ENCODE results near the gene KCNJ5.
"Not testable (repeated sequence)": the region's sequence is repeated elsewhere in the genome, so short reads cannot be mapped to it uniquely, and the experiment has no call there.

Gene KCNJ5

DNA sequence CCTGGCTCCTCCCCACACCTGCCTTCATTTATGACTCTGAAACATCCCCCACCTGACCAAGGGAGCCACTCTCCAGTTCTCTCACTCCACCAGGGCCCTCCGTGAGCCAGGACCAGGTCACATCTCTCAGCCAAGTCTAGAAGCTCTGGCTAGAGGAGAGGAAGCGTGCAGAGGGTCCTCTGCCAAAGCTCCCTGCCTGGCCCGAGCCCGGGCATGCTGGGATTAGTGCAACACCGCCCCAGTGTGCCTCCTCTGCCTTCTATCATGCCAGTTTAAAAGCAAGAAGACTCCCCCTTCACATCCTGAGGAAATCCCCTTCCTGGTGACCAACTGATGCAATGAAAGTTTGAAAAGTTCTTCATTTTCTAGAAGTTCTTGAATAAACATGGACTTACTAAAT lies 28.1 kb downstream of the KCNJ5 start:
- Histone ChIP-seq H3K4me1 (ENCODE audit: control insufficient read depth, low read depth, low read length) (no peaks in the 10 kb centered on the region), H3K9me3 (ENCODE audit: control insufficient read depth, low read depth, low read length) (no peaks in the 10 kb centered on the region), H3K9ac (ENCODE audit: low read length) (no peak overlapping the region), H3K27ac (ENCODE audit: low read length) (no peak overlapping the region), H3K4me3 (ENCODE audit: low read length) (no peak overlapping the region), H3K36me3 (ENCODE audit: control insufficient read depth, low read depth, low read length) (no peaks in the 10 kb centered on the region), H3K27me3 (ENCODE audit: control insufficient read depth, insufficient read depth, low read length) (no peaks in the 10 kb centered on the region)

DNA sequence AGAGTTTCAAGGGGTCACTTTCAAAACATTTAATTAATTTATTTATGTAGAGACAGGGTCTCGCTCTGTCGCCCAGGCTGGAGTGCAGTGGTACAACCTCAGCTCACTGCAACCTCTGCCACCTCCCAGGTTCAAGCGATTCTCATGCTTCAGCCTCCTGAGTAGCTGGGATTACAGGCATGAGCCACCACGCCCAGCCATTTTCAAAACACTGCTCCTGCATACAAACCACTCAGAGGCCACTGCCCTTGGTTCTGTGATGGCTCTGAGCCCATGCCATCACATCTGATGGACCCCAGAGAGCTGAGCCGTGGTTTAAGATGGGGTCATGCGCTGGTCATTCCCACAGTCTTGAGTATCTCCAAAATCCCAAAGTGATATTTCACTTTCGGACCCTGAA lies 28.5 kb downstream of the KCNJ5 start:
- not testable (repeated sequence) for H3K27me3 ChIP-seq (ENCODE audit: control insufficient read depth, insufficient read depth, low read length); H3K4me1 ChIP-seq (ENCODE audit: control insufficient read depth, low read depth, low read length); H3K4me3 ChIP-seq (ENCODE audit: low read length); H3K27ac ChIP-seq (ENCODE audit: low read length); H3K9me3 ChIP-seq (ENCODE audit: control insufficient read depth, low read depth, low read length); H3K9ac ChIP-seq (ENCODE audit: low read length); H3K36me3 ChIP-seq (ENCODE audit: control insufficient read depth, low read depth, low read length)

DNA sequence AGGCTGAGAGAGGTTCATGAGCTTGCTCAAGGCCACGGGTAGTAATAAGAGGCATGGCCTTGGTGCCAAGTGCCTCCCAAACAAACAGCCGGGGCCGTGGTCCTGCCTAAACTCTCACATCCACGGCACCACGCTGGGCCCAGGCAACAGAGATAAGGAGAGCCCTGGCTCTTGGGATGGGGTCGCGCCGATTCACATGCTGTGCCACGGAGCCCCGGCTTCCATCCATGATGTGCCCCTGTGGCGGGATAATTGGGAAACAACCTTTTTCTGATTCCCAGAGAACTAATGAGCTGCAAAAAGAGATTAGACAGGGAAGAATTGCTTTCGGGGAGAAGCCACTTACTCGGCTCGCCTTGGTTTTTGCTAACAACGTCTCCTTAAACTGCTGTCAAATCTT lies 29.5 kb downstream of the KCNJ5 start:
- H3K4me1 ChIP-seq (ENCODE audit: control insufficient read depth, low read depth, low read length): peaks cover 4% of the 10 kb centered on the region
- no peak overlapping the region for H3K4me3 ChIP-seq (ENCODE audit: low read length)
- H3K27ac ChIP-seq (ENCODE audit: low read length): no peak overlapping the region
- no peaks in the 10 kb centered on the region for H3K9me3 ChIP-seq (ENCODE audit: control insufficient read depth, low read depth, low read length)
- H3K27me3 ChIP-seq (ENCODE audit: control insufficient read depth, insufficient read depth, low read length): peaks cover 11% of the 10 kb centered on the region
- no peak overlapping the region for H3K9ac ChIP-seq (ENCODE audit: low read length)
- H3K36me3 ChIP-seq (ENCODE audit: control insufficient read depth, low read depth, low read length): no peaks in the 10 kb centered on the region

DNA sequence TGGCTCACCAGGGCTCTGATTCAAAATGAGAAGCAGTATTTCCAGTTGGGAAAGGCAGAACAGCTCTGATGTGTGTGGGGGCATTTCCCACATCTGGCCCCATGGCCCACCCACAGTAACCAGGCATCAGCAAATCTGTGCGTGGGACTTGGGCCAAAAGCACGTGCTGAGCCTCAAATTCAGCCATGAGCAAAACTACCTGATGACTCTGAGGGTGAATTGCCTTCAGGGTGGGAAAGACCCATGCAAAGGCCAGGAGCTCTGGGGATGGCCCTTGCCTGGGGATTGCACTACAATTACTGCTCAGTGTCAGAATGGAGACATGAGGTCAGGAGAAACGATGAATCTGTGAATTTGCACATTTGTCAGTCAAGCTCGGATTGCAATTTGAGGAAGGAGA lies 30.6 kb downstream of the KCNJ5 start:
- Histone ChIP-seq H3K4me3 (ENCODE audit: low read length) (no peak overlapping the region), H3K9ac (ENCODE audit: low read length) (no peak overlapping the region), H3K36me3 (ENCODE audit: control insufficient read depth, low read depth, low read length) (no peaks in the 10 kb centered on the region), H3K27me3 (ENCODE audit: control insufficient read depth, insufficient read depth, low read length) (peaks cover 22% of the 10 kb centered on the region), H3K4me1 (ENCODE audit: control insufficient read depth, low read depth, low read length) (peaks cover 14% of the 10 kb centered on the region), H3K9me3 (ENCODE audit: control insufficient read depth, low read depth, low read length) (no peaks in the 10 kb centered on the region), H3K27ac (ENCODE audit: low read length) (no peak overlapping the region)

DNA sequence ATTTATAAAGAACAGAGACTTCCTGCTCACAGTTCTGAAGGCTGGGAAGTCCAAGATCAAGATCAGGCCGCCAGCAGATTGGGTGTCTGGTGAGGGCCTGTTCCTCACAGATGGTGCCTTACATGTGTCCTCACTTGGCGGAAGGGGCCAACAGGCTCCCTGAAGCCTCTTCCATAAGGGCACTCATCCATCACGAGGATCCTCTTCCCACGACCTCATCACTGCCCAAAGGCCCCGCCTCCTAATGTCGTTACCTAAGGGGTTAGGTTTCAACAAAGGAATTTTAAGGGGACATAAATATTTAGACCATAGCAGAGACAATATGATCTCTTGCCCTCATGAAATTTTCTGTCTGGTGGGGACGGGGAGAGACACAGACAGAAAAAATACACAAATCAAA lies 32.9 kb downstream of the KCNJ5 start:
- no peaks in the 10 kb centered on the region for H3K9me3 ChIP-seq (ENCODE audit: control insufficient read depth, low read depth, low read length)
- H3K9ac ChIP-seq (ENCODE audit: low read length): no peak overlapping the region
- peaks cover 27% of the 10 kb centered on the region for H3K4me1 ChIP-seq (ENCODE audit: control insufficient read depth, low read depth, low read length)
- no peak overlapping the region for H3K4me3 ChIP-seq (ENCODE audit: low read length)
- H3K27ac ChIP-seq (ENCODE audit: low read length): no peak overlapping the region
- peaks cover 45% of the 10 kb centered on the region for H3K27me3 ChIP-seq (ENCODE audit: control insufficient read depth, insufficient read depth, low read length)
- H3K36me3 ChIP-seq (ENCODE audit: control insufficient read depth, low read depth, low read length): no peaks in the 10 kb centered on the region

DNA sequence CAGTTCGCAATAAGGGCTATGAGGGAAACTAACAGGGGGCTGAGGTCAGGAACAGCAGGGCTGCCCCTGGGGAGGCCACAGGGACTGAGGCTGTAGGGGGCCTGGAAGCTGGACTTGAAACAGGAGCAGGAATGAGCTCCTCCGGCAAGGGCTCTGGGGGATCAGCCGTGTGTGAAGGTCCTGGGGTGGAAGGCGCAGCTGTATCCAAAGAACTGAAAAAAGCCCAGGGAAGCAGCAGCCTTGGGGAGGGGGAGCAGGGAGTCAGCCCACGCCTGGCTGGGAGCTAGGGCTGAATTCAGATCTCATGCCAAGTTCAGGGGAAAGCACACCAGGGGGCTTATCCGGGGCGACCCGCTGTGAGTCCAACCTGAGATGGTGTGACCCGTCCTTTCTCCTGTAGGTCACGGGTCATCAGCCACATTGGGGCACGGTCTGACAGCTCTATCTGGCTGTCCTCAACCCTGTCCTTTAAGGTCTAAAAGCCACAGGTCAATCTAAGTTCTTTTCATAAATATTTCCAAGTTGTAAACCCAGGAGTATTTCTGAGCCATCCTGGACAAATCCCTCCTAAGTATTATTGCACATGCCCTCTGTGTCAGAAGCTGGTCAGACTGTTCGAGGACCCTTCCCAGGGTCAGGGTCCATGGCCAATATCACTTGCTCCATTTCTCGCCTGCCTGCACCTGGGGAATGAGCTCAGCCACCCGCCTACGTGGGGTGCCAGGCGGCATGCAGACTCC lies 33.5 kb downstream of the KCNJ5 start:
- peaks cover 51% of the 10 kb centered on the region for H3K27me3 ChIP-seq (ENCODE audit: control insufficient read depth, insufficient read depth, low read length)
- H3K27ac ChIP-seq (ENCODE audit: low read length): no peak overlapping the region
- no peaks in the 10 kb centered on the region for H3K9me3 ChIP-seq (ENCODE audit: control insufficient read depth, low read depth, low read length)
- H3K4me3 ChIP-seq (ENCODE audit: low read length): no peak overlapping the region
- no peaks in the 10 kb centered on the region for H3K36me3 ChIP-seq (ENCODE audit: control insufficient read depth, low read depth, low read length)
- H3K4me1 ChIP-seq (ENCODE audit: control insufficient read depth, low read depth, low read length): peaks cover 33% of the 10 kb centered on the region
- H3K9ac ChIP-seq (ENCODE audit: low read length): no peak overlapping the region

DNA sequence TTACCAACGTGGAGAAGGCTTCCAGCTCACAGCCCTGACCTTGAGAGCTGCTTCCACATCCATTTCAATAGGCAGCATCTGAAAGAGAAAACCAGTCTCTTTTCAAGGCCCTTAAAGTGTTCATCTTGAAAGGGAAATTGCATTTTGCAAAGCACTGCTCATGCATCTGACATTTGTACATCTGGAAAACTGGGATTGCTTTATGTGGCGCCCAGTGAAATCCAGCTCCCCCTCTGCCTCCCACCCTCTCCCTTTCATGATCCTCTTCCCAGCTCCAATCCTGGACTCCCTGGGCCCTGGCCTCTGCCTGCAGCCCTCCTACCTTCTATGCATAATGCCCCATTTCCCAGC lies 34.1 kb downstream of the KCNJ5 start:
- no peak overlapping the region for H3K4me3 ChIP-seq (ENCODE audit: low read length)
- no peak overlapping the region for H3K27ac ChIP-seq (ENCODE audit: low read length)
- H3K9ac ChIP-seq (ENCODE audit: low read length): no peak overlapping the region
- H3K36me3 ChIP-seq (ENCODE audit: control insufficient read depth, low read depth, low read length): no peaks in the 10 kb centered on the region
- peaks cover 38% of the 10 kb centered on the region for H3K4me1 ChIP-seq (ENCODE audit: control insufficient read depth, low read depth, low read length)
- peaks cover 56% of the 10 kb centered on the region for H3K27me3 ChIP-seq (ENCODE audit: control insufficient read depth, insufficient read depth, low read length)
- no peaks in the 10 kb centered on the region for H3K9me3 ChIP-seq (ENCODE audit: control insufficient read depth, low read depth, low read length)

DNA sequence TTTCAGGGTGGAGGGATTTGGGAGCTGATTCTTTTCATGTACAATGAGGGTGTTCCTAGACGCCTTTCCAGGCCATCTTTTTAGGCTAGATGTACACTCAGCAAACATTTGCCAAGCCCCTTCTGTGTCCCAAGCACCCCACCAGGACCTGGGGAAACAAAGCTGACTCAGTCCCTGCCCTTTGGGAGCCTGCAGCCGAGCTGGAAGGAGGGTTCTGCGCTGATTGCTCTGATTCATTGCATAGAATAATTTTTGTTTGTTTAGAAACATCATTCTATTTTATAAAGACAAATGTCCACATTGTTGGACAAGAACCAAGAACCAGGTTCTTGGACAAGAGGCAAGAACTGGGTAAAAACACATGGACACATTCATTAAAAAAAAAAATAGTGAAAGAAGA lies 34.8 kb downstream of the KCNJ5 start:
- Histone ChIP-seq H3K27ac (ENCODE audit: low read length) (no peak overlapping the region), H3K4me3 (ENCODE audit: low read length) (no peak overlapping the region), H3K27me3 (ENCODE audit: control insufficient read depth, insufficient read depth, low read length) (peaks cover 56% of the 10 kb centered on the region), H3K36me3 (ENCODE audit: control insufficient read depth, low read depth, low read length) (no peaks in the 10 kb centered on the region), H3K9me3 (ENCODE audit: control insufficient read depth, low read depth, low read length) (no peaks in the 10 kb centered on the region), H3K4me1 (ENCODE audit: control insufficient read depth, low read depth, low read length) (peaks cover 38% of the 10 kb centered on the region), H3K9ac (ENCODE audit: low read length) (no peak overlapping the region)

DNA sequence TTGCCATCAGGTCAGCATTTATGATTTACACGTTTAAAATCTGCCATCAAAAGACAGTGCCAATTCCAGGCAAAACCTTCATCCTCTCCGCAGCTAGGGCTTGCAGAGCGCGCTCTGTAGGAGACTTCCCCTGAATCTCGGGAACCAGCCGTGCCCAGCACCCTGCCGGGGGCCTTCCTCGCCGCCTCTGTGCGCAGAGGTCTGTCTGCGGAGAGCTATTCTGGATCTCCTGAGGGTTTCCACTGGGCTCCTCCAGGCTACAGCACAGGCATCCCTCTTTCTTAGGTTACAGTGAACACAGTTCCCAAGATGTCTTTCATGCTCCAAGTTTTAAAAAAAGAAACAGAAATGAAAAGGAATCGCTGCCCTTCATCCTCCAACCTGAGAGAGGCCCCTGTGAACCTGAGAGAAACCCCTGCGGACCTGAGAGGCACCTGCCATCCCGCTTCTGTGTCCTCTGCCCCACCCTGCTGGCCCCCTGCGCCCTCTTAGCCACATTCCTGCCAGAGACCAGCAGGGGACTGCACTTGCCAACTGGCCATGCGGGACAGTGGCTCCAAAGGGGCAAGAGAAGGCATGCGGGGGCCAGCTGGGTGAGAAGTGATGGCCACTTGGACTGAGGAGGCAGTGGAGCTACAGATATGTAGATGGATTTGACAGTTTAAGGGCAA lies 35.4 kb downstream of the KCNJ5 start:
- Histone ChIP-seq H3K9ac (ENCODE audit: low read length) (no peak overlapping the region), H3K4me1 (ENCODE audit: control insufficient read depth, low read depth, low read length) (peaks cover 38% of the 10 kb centered on the region), H3K27me3 (ENCODE audit: control insufficient read depth, insufficient read depth, low read length) (peaks cover 58% of the 10 kb centered on the region), H3K36me3 (ENCODE audit: control insufficient read depth, low read depth, low read length) (no peaks in the 10 kb centered on the region), H3K9me3 (ENCODE audit: control insufficient read depth, low read depth, low read length) (no peaks in the 10 kb centered on the region), H3K27ac (ENCODE audit: low read length) (no peak overlapping the region), H3K4me3 (ENCODE audit: low read length) (no peak overlapping the region)

DNA sequence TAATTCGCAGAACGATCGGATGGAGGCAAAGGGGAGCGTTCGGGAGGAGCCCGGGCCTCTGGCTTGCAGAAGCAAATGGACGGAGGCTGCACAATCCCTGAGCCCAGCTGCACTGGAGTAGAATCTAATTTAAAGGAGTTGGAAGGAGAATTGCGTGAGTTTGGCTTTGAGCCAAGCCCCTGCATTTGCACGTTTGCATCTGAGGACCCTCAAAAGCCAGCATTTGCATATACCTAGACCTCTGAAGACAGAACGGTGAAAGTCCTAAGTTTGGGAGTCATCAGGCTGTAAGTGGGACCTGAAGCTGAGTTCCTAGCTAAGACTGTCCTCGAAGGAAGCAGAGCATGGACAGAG lies 35.9 kb downstream of the KCNJ5 start:
- no peaks in the 10 kb centered on the region for H3K36me3 ChIP-seq (ENCODE audit: control insufficient read depth, low read depth, low read length)
- H3K4me3 ChIP-seq (ENCODE audit: low read length): no peak overlapping the region
- H3K27ac ChIP-seq (ENCODE audit: low read length): no peak overlapping the region
- no peaks in the 10 kb centered on the region for H3K9me3 ChIP-seq (ENCODE audit: control insufficient read depth, low read depth, low read length)
- H3K4me1 ChIP-seq (ENCODE audit: control insufficient read depth, low read depth, low read length): peaks cover 38% of the 10 kb centered on the region
- H3K27me3 ChIP-seq (ENCODE audit: control insufficient read depth, insufficient read depth, low read length): peaks cover 63% of the 10 kb centered on the region
- no peak overlapping the region for H3K9ac ChIP-seq (ENCODE audit: low read length)

DNA sequence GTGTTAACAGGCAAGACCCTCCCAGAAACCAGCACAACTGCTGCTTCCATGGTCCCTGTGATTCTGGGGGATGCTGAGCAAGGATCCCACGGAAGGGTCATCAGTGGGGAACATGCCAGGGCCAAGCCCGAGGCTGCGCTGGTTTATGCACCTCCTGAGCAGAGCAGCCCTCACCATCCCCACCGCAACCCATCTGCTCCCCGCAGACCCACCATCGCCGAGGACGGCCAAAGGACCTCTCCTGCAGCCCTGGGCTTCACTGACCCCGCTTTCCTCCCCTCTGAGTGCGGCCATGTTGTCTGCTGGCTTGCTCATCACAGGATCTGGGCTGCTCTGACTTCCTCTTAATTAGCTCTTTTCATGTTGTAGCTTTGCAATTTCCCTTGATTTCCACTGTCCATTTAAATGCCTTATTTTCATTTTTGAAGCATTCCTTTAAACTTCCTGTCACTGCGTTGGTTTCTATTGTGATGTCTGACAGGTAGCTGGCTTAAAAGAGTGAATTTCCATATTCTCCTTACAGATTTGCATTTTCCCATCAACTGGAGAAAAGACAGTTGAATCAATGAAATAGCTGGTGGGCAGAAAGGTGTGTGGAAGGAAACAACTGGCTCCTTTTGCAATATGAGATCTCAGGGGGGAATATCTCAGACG lies 36.7 kb downstream of the KCNJ5 start:
- Histone ChIP-seq H3K36me3 (ENCODE audit: control insufficient read depth, low read depth, low read length) (no peaks in the 10 kb centered on the region), H3K9me3 (ENCODE audit: control insufficient read depth, low read depth, low read length) (no peaks in the 10 kb centered on the region), H3K4me3 (ENCODE audit: low read length) (no peak overlapping the region), H3K9ac (ENCODE audit: low read length) (no peak overlapping the region), H3K27me3 (ENCODE audit: control insufficient read depth, insufficient read depth, low read length) (peaks cover 68% of the 10 kb centered on the region), H3K27ac (ENCODE audit: low read length) (no peak overlapping the region), H3K4me1 (ENCODE audit: control insufficient read depth, low read depth, low read length) (peaks cover 38% of the 10 kb centered on the region)

DNA sequence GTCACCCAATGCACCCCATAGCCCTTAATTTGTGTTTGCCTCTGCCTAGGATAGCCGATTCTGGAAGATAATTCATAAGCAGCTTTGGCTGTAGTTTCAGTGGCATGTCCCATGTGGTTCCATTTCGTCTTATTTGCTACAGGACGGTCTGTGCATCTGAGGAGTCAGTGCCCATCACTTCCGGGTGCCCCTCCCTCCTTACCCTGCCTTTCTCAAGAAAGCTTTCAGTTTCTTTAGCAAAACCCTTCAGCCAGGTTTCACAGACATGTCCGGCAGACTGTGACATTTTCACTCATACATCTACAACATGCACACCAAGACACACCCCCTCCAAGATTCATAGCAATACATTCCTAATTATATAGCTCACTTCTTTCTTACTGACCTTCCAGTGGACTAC lies 37.2 kb downstream of the KCNJ5 start:
- Histone ChIP-seq H3K4me1 (ENCODE audit: control insufficient read depth, low read depth, low read length) (peaks cover 38% of the 10 kb centered on the region), H3K9ac (ENCODE audit: low read length) (no peak overlapping the region), H3K36me3 (ENCODE audit: control insufficient read depth, low read depth, low read length) (no peaks in the 10 kb centered on the region), H3K4me3 (ENCODE audit: low read length) (no peak overlapping the region), H3K9me3 (ENCODE audit: control insufficient read depth, low read depth, low read length) (no peaks in the 10 kb centered on the region), H3K27ac (ENCODE audit: low read length) (no peak overlapping the region), H3K27me3 (ENCODE audit: control insufficient read depth, insufficient read depth, low read length) (peaks cover 72% of the 10 kb centered on the region)

Data from iPS-18a (cell line).